Large intestine (tissue), 3 donors: ENCODE results near the gene RGS5. TPM values are rescaled to one million over a fixed set of nuclear protein-coding genes. Genes with fewer than 3 reads are reported as not detected.

Source experiments
- DNase-seq, 2 donors: peaks; one replicate each; pipeline versions ENCODE4 v3.0.0 to v3.0.0-alpha.2; 2013
- H3K27ac ChIP-seq: one replicate; pipeline ENCODE4 v1.5.1; 2013; ENCODE audit warnings: low read length
- H3K27me3 ChIP-seq: 2 replicates; pipeline ENCODE4 v1.6.1; 2013; ENCODE audit warnings: low read length; ENCODE audit not compliant: control insufficient read depth, insufficient read depth
- H3K36me3 ChIP-seq: 2 replicates; pipeline ENCODE4 v1.6.1; 2013; ENCODE audit warnings: low read length; ENCODE audit not compliant: control insufficient read depth, insufficient read depth
- H3K4me1 ChIP-seq: one replicate; pipeline ENCODE4 v1.6.1; 2013; ENCODE audit warnings: low read length; ENCODE audit not compliant: control insufficient read depth, insufficient read depth
- H3K4me3 ChIP-seq: one replicate; pipeline ENCODE4 v1.5.1; 2013; ENCODE audit warnings: low read length
- H3K9me3 ChIP-seq: one replicate; pipeline ENCODE4 v1.6.1; 2013; ENCODE audit warnings: mild to moderate bottlenecking, low read depth, low read length, moderate library complexity; ENCODE audit not compliant: control insufficient read depth
- WGBS: methylation state at CpG from one replicate; pipeline ENCODE4 v1.1.5; 2013; ENCODE audit warnings: low lambda C conversion rate; ENCODE audit not compliant: insufficient coverage; 5-methylcytosine and 5-hydroxymethylcytosine counted together
- polyA plus RNA-seq: library from polyadenylated mRNA; unstranded; fragments of 120-200 nt; gene quantifications from one replicate; pipeline ENCODE4 v1.2.1, GENCODE V29; 2013

The RGS5 gene
- polyA plus RNA-seq, 1 donor: 122 TPM

DNA sequence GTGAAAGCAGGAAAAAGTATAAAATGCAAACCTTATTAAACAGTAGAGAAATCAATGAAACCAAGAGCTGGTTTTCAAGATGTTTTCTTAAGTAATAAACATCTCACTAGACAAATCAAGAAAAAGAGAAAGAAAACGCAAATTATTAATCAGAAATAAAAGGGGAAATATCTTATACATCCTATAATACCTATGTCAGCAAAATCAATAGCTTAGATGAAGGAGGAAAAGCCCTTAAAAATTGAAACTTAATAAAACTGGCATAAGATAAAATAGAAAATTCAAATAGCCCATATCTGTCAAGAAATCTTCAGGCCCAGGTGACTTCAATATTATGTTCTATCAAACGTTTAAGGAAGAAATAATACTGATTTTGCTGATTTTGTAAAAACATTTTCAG lies 74.4 kb downstream of the RGS5 start:
- no peaks in the 10 kb centered on the region for H3K27me3 ChIP-seq
- H3K4me3 ChIP-seq: no peak overlapping the region
- no peaks in the 10 kb centered on the region for H3K9me3 ChIP-seq
- H3K36me3 ChIP-seq: no peaks in the 10 kb centered on the region
- no peaks in the 10 kb centered on the region for H3K4me1 ChIP-seq
- no peak for DNase-seq
- 89% methylated on average over 1 of the region's 2 CpGs for WGBS
- no peak overlapping the region for H3K27ac ChIP-seq

DNA sequence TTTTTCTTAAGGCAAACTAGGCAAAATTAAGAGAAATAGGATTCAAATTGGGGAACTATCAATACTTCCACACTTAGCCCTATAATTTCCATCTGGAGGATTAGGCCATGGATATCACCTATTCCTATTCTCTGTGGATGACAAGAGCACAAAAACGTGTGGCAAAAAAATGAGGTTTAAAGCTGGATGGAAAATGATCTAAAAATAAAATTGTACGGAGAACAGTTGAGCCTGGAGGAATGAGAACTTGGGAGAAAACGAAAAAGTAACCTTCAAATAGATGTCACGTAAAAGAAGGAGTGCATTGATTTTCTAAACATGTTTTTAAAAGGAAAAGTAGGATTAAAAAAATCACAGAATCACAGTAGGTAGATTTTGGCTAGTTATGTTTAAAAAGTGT lies 77.9 kb downstream of the RGS5 start:
- DNase-seq: no peak
- H3K4me1 ChIP-seq: no peaks in the 10 kb centered on the region
- 72% methylated on average over 4 of the region's 4 CpGs for WGBS
- no peaks in the 10 kb centered on the region for H3K27me3 ChIP-seq
- H3K36me3 ChIP-seq: no peaks in the 10 kb centered on the region
- no peaks in the 10 kb centered on the region for H3K9me3 ChIP-seq
- H3K4me3 ChIP-seq: no peak overlapping the region
- no peak overlapping the region for H3K27ac ChIP-seq

DNA sequence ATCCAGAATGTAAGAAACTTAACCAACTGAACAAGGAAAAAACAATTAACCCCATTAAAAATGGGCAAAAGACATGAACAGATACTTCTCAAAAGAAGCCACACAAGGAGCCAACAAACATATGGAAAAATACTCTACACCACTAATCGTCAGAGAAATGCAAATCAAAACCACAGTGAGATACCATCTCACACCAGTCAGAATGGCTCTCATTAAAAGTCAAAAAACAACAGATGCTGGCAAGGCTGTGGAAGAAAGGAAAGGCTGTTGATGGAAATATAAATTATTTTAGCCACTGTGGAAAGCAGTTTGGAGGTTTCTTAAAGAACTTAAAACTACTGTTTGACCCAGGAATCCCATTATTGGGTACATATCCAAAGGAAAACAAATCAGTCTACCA lies 82.3 kb downstream of the RGS5 start:
- no peaks in the 10 kb centered on the region for H3K27me3 ChIP-seq
- H3K27ac ChIP-seq: no peak overlapping the region
- no peaks in the 10 kb centered on the region for H3K9me3 ChIP-seq
- H3K4me1 ChIP-seq: no peaks in the 10 kb centered on the region
- no CpG with 5 or more reads among the region's 1 CpG for WGBS
- no peaks in the 10 kb centered on the region for H3K36me3 ChIP-seq
- no peak for DNase-seq
- no peak overlapping the region for H3K4me3 ChIP-seq

DNA sequence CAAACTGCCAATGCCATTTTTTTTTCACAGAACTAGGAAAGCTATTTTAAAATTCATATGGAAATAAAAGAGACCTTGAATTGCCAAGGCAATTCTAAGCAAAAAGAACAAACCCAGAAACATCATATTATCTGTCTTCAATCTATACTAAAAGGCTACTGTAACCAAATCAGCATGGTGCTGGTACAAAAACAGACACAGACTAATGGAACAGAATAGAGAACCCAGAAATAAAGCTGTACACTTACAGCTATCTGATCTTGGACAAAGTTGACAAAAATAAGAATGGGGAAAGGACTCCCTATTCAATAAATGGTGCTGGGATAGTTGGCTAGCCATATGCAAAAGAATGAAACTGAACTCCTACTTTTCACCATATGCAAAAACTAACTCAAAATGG lies 83.0 kb downstream of the RGS5 start:
- H3K27ac ChIP-seq: no peak overlapping the region
- H3K4me3 ChIP-seq: no peak overlapping the region
- H3K27me3 ChIP-seq: no peaks in the 10 kb centered on the region
- DNase-seq: no peak
- H3K4me1 ChIP-seq: no peaks in the 10 kb centered on the region
- no peaks in the 10 kb centered on the region for H3K9me3 ChIP-seq
- H3K36me3 ChIP-seq: no peaks in the 10 kb centered on the region

DNA sequence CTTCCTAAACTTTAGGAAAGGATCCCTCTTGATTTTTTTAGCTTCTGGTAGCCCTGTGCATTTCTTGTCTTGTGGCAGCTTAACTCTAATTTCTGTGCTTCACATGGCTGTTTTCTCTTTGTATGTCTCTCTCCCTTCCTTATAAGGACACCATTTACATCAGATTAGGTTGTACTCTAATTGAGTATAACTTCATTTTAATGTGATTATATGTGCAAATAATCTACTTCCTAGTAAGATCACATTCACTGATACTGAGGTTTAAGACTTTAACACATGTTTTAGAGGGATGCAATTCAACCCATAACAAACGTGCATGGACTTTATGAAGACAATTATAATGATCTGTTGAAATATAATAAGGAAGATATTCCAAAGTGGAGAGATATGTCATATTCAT lies 86.8 kb downstream of the RGS5 start:
- DNase-seq: no peak
- Histone ChIP-seq H3K36me3 (no peaks in the 10 kb centered on the region), H3K4me1 (no peaks in the 10 kb centered on the region), H3K27me3 (no peaks in the 10 kb centered on the region), H3K9me3 (no peaks in the 10 kb centered on the region), H3K4me3 (no peak overlapping the region), H3K27ac (no peak overlapping the region)
- 80% methylated on average over 1 of the region's 1 CpG for WGBS

DNA sequence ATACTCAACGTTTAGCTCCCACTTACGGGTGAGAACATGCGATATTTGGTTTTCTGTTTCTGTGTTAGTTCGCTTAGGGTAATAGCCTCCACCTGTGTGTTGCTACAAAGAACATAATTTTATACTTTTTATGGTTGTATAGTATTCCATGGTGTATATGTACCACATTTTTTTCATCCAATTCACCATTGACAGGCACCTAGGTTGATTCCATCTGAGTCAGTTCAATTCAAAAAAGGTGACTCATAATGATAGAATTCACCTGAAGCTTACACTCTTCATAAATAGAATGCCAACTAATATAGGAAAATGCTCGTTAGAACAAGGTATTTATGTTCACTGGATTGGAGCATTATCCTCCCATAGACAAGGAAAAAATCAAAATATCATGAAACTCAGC lies 95.1 kb downstream of the RGS5 start:
- Histone ChIP-seq H3K27me3 (no peaks in the 10 kb centered on the region), H3K9me3 (no peaks in the 10 kb centered on the region), H3K36me3 (no peaks in the 10 kb centered on the region), H3K27ac (no peak overlapping the region), H3K4me1 (no peaks in the 10 kb centered on the region), H3K4me3 (no peak overlapping the region)
- DNase-seq: no peak
- WGBS: 88% methylated on average over 3 of the region's 5 CpGs

DNA sequence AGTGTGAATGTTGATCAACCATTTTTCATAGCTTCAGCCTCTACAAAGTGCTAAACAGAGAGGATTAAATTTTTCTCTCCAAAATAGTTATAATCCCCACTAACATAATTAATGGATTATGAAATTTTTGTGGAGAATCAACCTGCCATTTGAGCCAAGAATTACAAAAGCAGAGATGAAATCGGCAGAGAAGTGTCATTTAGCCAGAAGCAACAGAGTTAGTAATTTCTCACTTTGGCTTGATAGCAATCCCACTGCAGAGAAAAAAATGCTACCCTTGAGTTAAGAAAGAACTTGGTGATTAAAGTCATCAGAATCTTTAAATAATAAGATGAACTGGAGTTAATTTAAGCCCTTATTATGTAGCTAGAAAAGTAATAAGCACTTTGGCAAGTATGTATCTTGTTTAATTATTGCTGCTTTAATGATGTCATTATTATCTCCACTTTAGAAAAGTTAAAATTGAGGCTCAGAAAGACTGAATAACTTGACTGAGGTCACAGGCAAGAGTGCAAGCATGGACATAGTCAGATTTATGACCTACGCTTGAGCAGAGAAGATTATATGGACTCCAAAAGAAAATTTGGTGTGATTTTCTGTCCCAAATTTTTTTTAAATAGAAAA lies 96.2 kb downstream of the RGS5 start:
- H3K9me3 ChIP-seq: no peaks in the 10 kb centered on the region

DNA sequence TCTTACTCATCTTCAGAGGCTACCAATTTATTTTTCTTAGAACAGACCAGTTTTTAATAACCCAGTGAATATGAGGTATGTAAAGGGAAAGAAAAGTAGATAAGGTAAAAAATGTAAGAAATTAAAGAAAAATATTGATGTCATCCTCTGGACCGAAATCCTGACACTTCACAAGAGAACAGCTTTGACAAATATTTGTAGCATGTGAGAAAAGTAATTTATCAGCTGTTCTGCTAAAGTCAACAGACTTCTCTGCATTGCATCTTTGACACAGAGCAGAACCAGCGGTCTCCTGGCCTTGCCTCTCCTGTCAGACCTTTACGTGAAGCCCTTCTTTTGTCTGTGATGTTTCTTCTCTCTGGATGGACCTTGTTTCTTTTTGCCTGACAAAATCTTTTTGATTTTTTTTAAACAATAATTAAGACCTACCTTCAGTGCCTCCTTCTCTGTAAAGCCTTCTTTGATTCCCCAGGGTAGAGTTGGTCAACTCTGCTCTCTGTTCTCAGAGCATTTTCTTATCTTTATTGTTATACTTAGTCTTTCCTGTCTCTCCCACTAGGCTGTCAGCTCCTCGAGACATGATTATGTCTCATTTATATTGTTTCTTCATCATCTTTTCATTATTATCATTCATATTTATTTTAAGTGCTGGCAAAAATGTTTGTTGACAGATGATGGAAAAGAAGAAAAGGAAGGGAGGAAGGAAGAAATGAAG lies 98.2 kb downstream of the RGS5 start:
- no peaks in the 10 kb centered on the region for H3K36me3 ChIP-seq
- H3K4me3 ChIP-seq: no peak overlapping the region
- H3K27me3 ChIP-seq: no peaks in the 10 kb centered on the region
- no peak overlapping the region for H3K27ac ChIP-seq
- H3K4me1 ChIP-seq: no peaks in the 10 kb centered on the region
- no peak for DNase-seq
- no peaks in the 10 kb centered on the region for H3K9me3 ChIP-seq
- WGBS: 40% methylated on average over 1 of the region's 4 CpGs

More for the DNA sequence above, 96.2 kb downstream of the RGS5 start:
- 43% methylated on average over 1 of the region's 2 CpGs for WGBS
- H3K36me3 ChIP-seq: no peaks in the 10 kb centered on the region
- H3K4me3 ChIP-seq: no peak overlapping the region
- no peak for DNase-seq
- H3K27me3 ChIP-seq: no peaks in the 10 kb centered on the region
- no peaks in the 10 kb centered on the region for H3K4me1 ChIP-seq
- no peak overlapping the region for H3K27ac ChIP-seq

DNA sequence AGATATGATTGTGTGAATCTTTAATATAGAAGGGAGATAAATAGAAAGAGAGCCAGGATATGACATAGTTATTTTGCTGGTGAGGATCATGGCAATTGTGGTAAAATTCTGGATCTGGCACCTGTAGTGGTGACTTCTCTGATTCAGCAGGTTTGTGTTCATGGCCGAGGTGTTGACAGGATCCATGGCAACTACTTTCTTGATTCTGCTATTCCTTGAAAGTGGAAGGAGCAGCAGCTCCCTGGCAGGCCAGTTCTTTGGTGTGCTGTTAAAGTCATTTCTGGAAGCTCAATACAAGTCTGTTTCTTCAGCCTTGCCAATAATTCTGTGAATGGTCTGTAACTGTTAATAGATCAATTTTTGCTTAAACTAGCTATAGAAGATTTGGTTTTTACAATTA lies 100.1 kb downstream of the RGS5 start:
- H3K27me3 ChIP-seq: no peaks in the 10 kb centered on the region
- no peaks in the 10 kb centered on the region for H3K36me3 ChIP-seq
- no peak overlapping the region for H3K4me3 ChIP-seq
- WGBS: no CpG with 5 or more reads among the region's 1 CpG
- H3K4me1 ChIP-seq: no peaks in the 10 kb centered on the region
- H3K27ac ChIP-seq: no peak overlapping the region
- DNase-seq: no peak
- no peaks in the 10 kb centered on the region for H3K9me3 ChIP-seq

DNA sequence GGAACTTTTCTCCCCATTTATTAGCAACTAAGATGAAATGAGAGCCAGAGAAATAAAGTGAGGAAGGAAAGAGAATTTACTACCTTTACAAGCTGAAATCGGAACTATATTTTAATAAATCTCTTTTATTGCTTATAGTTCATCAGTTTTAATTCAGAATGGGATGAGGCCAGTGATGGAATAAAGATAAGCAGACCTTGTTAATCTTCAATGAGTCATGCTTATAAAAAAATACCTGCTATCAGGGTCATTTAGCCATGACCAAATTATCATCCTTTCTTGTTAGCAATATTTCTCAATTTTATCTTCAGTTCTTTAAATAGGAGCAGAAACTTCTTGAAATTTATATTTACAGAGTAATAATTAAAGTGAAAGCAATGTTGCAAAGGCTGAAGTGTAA lies 107.5 kb downstream of the RGS5 start:
- Histone ChIP-seq H3K4me1 (no peaks in the 10 kb centered on the region), H3K27me3 (no peaks in the 10 kb centered on the region), H3K36me3 (no peaks in the 10 kb centered on the region), H3K27ac (no peak overlapping the region), H3K4me3 (no peak overlapping the region), H3K9me3 (no peaks in the 10 kb centered on the region)
- no peak for DNase-seq
- 86% methylated on average over 1 of the region's 1 CpG for WGBS

DNA sequence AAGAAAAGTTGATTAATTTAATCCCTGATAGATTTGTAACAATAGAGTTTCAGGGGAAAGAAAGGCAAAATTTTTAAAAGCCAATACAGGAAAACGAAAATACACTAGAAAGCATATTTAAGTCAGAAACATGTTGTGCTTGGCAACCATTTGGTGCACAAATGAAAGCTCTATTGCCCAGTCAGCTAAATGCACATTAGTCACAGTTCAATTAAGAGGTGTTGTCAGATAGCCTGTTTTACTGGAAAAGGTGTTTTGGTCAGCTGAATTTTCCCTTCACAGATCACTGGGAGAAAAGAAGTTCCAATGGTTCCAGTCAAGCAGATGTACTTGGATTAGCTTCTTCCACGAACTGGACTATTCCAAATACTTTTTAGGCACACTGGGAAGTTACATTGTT lies 108.1 kb downstream of the RGS5 start:
- Histone ChIP-seq H3K27me3 (no peaks in the 10 kb centered on the region), H3K27ac (no peak overlapping the region), H3K36me3 (no peaks in the 10 kb centered on the region), H3K4me1 (no peaks in the 10 kb centered on the region), H3K9me3 (no peaks in the 10 kb centered on the region), H3K4me3 (no peak overlapping the region)
- DNase-seq: no peak
- no CpG with 5 or more reads among the region's 2 CpGs for WGBS
